Measurements from ENCODE around the gene PRPF31.
A peak's percentile ranks its signal among the peaks of the same experiment; 100 is the strongest.

Gene PRPF31

DNA sequence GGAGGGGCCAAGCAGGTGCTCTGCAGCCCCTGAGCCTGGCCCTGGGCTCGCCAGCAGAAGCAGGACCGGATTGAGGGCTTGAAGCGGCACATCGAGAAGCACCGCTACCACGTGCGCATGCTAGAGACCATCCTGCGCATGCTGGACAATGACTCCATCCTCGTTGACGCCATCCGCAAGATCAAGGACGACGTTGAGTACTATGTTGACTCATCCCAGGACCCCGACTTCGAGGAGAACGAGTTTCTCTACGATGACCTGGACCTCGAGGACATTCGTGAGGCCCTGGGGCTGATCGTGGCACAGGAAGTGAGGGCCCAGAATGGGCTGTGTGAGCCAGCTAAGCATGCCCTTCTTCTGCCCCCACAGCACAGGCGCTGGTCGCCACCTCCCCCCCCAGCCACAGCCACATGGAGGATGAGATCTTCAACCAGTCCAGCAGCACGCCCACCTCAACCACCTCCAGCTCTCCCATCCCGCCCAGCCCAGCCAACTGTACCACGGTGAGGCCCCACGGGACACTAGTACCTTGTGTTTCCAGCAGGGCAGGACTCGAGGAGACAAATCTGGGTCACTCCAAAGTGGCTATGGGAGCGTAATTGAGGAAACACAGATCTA, 30.1 kb downstream of the PRPF31 start:
- no peak for DNase-seq

DNA sequence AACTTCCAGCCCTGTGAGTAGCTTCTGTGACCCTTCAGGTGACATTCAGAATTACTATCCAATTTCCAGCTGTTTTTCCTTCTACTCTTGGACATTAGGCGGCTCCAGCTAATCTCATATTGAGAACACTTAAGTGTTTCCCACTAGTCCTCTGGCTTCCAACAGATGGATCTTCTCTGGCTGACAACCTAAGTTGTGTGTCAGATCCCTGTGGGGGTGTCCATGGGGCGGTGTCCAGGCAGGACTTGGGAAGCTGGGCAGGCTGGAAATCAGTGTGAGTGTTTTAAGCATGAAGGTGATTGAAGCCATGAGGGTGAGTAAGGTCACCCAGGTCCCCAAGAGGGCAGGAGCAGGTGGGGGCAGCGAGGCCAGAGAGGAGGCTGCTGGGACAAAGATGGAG, 32.1 kb downstream of the PRPF31 start:
- DNase-seq: no peak

DNA sequence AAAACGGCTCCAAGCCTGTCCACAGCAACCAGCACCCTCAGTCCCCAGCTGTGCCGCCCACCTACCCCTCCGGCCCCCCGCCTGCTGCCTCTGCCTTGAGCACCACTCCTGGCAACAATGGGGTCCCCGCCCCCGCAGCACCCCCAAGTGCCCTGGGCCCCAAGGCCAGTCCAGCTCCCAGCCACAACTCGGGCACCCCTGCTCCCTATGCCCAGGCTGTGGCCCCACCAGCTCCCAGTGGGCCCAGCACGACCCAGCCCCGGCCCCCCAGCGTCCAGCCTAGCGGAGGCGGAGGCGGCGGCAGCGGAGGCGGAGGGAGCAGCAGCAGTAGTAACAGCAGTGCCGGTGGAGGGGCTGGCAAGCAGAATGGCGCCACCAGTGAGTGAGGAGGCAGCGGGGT, 32.6 kb downstream of the PRPF31 start:
- no peak for DNase-seq

DNA sequence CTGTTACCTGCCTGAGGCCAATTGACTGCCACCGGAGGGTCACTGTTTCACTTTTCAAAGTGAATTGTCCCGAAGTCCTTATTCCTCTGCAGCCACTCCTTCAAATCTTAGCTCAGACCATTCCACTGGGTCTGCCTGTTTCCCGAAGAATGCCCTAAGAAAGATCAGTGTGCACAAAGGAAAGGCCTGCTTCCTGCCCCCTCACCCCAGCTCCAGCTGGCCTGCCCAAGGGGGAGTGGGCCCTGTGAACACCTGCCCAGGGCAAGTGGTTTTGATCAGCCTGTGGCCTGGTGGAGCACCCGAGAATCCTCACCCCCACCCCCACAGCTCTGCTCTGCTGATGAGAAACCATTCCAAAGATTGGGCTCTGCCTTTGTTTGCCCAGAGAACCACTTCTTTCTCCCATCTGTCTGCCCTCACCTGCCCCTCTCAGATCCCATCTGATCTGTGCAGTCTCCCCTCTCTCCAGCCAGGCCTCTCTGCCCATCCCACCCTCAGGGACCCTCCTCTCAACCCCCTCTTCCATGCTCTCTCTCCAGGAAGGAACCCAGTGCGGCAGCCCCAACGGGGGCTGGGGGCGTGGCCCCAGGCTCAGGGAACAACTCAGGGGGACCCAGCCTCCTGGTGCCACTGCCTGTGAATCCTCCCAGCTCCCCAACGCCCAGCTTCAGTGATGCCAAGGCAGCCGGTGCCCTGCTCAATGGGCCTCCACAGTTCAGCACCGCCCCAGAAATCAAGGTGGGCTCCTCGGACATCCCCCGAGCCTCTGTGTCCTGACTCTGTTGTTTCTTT, 33.7 kb downstream of the PRPF31 start:
- no peak for DNase-seq

DNA sequence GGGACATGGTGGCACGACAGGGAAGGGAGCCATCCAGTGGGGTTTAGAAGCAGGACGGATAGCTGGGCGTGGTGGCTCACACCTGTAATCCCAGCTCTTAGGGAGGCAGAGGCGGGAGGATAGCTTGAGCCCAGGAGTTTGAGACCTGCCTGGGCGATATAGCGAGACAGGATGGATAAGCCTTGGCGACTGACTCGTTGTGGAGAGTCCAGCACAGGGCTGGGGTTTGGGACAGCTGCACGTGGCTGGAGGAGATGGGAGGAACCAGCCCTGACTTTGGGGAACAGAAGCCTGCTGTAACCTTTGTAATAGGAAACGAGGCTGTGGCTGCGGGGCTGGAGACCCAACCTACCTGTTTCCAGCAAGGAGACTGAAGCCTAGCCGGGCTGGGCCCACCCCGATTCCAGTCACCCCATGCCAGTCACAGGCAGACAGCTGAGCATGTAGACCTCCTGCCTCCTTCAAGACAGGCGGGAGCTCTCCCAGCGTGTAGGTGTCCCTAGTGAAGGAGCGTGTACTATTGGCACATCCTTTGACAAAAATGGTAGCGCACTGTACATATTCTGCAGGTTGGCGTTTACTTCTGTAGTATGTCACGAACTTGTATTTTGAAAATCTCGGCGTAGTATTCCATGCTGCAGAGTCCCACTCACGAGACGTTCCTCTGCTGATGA, 35.9 kb downstream of the PRPF31 start:
- DNase-seq: no peak

DNA sequence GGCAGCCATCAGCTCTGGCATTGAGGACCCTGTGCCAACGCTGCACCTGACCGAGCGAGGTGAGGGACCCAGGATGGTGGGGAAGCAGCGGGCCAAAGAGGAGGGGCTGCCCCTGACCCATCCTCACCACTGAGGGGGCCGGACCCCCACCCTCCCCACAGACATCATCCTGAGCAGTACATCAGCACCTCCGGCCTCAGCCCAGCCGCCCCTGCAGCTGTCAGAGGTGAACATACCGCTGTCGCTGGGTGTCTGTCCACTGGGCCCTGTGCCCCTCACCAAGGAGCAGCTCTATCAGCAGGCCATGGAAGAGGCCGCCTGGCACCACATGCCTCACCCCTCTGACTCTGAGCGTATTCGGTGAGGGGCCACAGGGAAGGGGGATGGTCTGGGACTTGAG, 36.7 kb downstream of the PRPF31 start:
- DNase-seq: no peak

DNA sequence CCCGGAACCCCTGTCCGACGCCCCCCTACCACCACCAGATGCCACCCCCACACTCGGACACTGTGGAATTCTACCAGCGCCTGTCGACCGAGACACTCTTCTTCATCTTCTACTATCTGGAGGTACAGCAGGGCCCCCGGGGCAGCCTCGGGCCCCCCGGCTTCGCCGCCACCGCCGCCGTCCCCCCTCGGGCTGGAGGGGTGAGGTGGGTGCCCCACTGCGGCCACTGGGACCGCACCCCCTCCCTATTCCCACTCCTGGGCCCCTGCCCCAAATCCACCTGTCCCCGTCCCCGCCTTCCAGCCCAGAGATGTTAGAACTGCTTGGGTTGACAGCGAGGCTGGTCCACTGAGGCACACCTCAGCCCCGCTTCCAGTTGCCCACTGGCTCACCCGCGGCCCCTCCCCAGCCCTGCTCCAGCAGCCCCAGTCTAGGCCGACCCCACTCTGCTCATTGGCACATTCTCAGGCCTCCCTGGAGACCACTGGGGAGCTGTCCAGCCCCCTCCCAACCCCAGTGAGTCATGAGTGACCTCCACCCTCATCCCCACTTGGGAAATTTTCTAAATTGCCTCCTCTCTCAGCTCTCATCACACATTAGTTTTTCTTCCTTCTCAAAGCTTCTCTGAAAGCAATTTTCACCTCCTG, 37.4 kb downstream of the PRPF31 start:
- no peak for DNase-seq

DNA sequence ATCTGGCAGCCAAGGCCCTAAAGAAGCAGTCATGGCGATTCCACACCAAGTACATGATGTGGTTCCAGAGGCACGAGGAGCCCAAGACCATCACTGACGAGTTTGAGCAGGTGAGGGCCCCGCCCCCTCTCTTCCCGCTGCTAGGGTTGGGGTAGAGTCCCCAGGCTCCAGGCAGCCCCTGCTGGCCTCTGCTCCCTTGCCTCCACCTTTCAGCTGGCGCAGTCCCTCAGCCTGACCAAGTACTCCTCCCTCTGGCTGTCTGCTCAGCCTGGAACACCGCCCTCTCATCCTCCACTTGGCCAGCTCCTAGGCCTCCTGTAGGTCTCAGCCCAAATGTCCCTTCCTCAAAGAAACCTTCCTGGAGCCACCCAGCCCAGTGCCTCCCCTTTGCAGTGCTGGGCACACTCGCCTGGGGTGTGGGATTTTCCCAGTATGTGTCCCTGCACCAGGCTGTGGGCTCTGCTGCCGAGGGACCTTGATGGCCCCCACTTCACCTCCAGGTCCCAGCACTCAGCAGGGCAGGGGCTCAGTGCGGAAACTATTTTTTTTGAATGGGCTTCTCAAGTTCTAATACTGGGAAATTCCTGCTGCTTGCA, 38.3 kb downstream of the PRPF31 start:
- no peak for DNase-seq

DNA sequence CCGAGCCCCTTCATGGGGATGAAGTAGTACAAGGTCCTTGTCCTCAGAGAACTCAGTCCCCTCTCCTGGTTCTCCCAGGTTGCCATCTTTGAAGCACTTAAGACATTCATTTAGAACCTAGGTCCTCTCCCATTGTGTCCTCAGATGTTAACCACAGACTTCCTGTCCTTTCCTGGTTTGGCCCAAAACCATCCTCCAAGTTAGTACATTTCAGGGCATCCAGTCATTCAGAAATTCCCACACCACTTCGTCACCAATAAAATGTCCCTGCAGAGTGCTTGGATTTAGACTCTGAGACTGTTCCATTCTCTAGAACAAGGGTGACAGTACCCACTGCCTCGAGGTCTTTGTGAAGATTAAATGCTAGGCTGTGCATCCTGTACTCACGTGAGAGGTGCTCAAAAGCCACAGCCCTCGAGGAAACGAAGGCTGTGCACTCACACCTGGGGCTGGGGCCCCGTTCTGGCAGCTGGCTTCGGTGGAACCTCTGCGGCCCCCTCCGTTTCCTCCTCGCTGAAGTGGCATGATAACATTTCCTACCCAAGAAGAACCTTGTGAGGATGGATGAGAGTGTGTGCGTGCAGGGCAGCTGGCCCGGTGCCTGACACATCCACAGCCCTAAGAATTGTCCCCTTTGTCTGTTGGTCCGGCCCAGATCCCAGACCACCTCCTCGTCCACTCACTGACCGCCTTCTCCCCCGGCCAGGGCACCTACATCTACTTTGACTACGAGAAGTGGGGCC, 39.2 kb downstream of the PRPF31 start:
- DNase-seq: peak; percentile 30

DNA sequence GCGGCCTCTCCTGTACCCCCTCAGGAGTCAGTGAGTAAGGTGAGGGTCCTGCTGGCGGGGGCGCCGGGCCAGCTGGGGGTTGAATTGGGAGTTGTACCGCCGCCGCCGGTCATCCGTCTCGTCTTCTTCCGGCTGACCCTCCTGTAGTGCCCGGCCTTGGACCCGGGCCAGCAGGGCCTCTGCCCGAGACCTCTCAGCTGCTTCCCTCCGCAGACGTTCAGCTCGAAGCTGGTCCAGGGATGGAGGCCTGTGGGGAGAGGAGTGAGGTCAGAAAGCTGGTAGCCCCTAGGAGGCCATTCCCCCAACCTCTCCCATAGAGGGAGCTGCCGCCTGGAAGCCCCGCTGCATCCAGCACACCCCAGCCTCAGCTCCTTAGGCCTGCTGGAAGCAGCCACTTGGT, 40.1 kb downstream of the PRPF31 start:
- DNase-seq: no peak

DNA sequence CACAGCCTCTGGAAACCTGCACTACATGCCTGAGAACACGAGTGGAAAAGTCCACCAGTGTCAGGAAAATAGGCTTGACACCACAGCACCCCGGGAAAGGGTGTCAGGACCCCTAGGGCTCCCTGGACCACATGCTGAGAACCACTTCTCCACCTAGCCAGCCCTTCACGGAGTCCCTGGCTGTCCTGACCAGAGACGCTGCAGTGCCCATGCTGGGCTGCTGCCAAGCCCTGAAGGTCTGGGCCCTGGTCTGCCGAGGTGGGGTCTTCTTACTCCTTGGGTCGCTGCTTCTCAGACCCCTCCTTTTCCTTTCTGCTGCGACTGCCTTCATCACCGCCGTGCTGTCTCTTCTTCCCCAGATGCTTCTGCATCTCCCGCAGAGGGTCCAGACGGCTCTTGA, 40.9 kb downstream of the PRPF31 start:
- no peak for DNase-seq

DNA sequence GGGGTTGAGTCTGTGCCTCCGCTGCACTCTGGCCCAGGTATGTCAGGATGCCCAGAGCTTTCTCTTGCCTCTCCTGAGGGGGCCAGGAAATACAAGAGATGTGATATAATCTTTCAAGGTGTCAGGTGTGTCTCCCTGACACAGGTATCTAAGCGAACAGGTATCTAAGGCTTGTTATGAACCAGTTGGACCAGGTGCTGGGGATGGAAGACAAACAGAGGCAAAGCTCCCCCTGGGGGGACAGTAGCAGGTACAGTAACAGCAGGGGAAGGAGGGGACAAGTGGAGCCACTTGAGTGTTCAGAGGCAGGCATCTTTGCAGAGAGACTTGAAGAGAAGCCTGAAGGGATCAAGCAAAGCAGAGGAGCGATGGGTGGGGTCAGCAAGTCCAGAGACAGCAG, 41.4 kb downstream of the PRPF31 start:
- DNase-seq: no peak

DNA sequence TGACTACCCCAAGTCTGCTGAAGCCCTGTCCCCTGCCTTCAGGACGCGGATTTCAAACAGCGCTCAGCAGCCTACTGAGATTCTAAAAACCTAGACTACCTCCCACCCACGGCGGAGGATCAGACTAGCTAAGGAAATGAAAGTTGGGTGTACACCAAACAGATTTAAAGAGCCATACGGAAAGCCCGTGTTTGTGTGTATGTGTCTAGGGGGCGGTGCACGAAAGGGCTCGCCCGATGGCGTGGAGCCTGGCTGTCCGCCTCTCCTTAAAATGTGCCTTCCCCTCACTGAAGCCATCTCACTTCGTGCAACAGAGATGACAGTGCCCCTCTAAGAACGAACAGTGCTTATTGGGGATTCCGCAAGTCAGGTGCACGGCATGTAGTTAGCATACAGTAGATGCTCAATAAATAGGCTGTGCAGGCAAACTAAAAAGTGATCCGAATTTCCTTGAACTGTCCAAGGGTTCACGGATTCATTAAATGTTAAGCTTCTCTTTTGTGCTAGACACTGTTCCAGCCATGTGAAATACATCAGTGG, 43.3 kb downstream of the PRPF31 start:
- peak; percentile 51 for DNase-seq

DNA sequence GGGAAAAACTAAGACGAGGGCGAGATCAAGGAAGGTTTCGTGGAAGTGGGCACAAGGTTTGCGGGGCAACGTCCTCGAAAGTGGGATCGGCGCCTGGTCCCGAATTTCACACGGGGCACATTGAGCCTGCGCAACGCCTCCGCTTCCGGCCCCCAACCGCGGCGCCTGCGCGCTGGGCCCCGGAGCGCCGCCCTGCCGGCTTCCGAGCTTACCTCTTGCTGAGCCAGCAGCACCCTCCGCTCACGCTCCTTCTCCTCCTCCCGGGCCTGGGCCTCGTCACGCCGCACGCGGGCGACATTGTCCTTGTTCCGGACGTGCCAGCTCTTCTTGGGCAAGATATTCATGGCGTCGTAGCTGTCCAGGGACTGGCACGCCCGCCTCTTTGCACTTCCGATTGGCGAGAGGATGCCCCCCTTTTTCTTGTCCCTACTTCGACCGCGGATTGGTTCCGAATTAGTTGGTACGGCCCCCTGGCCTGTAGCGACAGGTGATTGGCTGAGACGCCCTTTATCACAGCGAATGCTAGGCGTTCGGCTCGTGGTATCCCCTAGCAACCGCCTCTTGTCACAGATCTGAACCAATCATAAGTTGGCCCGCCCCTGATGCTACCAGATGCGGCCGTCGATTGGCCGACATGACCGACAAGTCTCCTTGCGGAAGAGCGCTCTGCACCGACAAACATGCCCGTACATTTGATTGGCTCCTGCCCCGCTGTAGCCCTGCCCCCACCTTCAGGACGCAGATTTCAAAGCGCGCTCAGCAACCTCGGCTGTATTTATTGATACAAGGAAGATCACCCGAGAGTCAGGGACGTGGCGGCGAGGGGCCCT, 44.0 kb downstream of the PRPF31 start, which contains the start of gene LENG1:
Gene LENG1 (minus strand): TSS at position 370 of the 830 bp plus-strand sequence. CDS start 26 bp downstream, at position 344.
- peak; percentile 98 for DNase-seq

DNA sequence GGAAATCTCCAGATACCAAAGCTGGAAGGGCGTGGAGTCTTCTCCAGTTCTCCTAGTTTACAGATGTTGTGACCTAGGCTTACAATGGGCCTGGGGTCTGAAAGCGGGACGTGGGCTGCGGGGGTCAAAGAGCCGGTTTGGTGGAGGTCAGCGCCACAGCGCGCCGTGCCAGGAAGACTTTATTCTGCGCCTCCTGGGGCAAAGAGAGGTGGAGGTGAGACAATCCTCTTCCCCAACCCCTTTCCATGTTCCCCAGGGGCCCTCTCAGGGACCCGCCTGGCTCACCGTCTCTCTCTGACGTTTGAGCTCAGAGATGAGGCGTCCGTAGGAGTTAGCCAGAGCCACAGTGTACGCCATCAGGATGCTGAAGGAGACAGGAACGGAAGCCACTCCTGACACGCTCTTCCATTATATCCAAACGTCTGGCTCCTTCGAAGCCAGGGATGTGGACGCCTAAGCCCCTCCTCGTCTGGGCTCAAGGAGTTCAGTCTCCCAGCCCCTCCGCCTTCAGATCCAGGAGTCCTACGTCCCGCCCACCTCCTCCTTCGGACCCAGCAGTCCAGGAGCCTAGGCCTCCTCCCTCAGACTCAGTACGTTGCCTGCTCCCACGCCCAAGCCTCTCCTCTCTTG, 44.7 kb downstream of the PRPF31 start:
- DNase-seq: no peak

DNA sequence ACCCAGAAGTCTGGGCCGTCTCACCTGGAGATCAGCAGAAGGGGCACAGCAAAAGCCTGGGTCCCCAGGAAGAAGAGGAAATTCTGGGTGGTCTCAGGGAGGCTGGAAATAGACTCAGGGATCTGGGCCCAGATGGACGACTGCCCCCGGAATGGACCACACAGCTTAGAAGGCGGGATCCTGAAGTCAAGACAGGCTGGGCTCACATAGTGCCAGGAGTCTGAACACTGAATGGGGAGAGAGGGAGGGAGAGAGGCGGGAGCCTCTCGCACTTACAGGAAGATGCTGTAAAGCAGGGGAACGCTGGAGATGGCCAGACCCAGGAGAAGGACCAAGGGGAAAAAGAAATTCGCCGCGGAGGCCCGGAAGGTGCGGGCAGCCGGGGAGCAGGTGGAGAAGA, 45.3 kb downstream of the PRPF31 start:
- no peak for DNase-seq

DNA sequence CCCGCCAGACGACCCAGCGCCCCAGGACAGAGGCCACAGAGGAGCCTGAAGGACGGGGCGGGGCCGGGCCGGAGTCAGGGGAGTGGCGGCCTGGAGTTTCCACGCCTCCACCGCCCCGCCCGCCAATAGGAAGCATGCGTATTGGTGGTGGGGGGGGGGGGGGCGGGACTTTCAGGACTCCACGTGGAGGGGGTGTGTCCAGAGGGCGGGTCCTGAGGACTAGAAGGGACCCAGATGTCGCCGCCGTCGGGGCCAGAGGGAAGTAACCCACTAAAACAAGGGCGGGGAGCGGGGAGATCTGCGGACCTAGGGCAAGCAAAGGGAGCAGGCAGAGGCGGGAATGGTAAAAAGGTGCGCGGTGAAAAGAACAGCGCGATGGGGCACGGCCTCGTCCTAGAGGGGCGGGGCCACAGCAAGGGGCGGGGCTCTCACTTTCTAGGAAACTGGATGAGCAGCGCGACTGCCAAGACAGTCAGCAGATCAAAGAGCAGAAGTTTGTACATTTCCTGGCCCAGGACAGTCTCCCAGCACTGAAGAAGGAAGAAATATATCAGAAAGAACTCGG, 46.8 kb downstream of the PRPF31 start:
- peak; percentile 86 for DNase-seq

DNA sequence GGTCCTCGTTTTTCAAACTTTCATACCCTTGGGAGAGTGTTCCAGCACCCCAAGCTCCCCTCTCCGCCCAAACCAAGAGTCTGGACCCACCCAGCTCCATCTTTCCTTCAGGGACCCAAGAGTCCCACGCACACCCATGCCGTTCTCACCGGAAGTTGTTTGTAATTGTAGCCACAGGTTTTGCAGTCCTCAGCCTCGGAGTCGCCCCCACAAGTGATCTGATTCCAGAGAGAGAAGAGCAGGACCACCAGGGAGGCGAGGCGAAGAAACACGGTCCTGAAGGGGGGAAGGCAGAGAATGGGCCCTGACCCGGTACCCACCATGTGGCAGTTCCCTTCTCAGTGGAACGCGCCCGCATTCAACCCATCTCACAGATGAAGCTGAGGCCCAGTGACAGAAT, 47.3 kb downstream of the PRPF31 start:
- no peak for DNase-seq

DNA sequence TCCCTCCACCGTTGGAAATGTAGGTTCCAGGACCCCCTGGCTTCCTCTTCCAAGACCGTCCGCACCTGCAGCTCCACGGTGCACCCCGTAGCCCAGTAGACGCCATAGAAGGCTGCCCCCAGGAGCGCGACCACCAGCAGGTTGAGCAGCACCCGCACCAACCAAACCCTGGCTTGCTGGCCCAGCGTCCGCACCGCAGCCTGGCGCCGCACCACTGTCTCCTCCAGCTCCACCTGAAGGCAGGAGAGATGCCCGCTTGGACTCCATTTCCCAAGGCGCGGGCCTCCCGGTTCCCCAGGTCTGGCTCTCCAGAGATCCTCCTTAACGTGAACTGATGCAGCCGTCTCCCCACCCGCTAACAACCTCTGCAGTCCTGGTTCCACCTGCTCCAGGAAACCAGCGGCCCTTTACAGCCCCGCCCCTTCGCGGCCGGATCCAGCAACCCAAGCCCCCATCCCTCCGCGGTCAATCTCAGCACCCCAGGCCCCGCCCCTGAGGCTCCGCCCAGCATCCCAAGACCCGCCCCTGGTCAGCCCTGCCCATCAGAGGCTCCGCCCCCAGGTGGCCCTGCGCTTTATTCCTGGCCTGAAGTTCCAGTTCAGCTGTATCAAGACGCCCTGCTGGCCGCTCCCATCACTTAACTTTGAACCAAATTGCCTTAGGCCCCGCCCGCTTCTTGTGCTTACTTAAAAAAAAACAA, 49.0 kb downstream of the PRPF31 start:
- peak; percentile 45 for DNase-seq

DNA sequence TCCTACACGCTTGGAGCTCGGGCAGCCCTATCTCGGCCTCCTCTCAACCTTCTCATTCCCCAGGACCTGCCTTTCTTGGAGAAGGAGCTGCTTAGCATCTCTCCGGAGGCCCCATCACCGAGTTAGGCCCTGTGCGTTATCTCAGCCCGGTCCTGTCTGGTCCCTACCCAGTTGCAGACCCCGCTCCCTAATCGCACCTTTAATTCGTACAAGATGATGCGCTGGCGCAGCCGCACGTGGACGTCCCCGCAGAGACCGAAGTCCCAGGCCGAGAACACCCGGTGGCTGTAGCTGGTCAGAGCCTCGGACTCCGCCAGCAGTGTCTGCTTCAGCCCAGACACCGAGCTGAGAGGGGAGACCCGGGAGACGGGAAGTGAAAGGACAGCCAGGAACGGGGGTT, 49.7 kb downstream of the PRPF31 start:
- no peak for DNase-seq
